AG04450 (cell line): ENCODE results near the gene TMEM140. TPM values are rescaled to one million over a fixed set of nuclear protein-coding genes. Genes with fewer than 3 reads are reported as not detected.

Experiments used
- CTCF ChIA-PET: fragments of 300-600, 350-600 bp; formaldehyde crosslinking; extraction: SDS; loops from one replicate; lab custom pipeline; 2022; ENCODE audit warnings: antibody characterized with exemption, inconsistent platforms; lab: Charles Lee
- POLR2A ChIA-PET: fragments of 350-600 bp; formaldehyde crosslinking; extraction: SDS; loops from one replicate; lab custom pipeline; 2021; ENCODE audit warnings: antibody characterized with exemption, inconsistent platforms; lab: Yijun Ruan, JAX
- DNase-seq: peaks from one replicate; pipeline ENCODE4 v3.0.0-alpha.2; 2011; ENCODE audit warnings: low read depth, low spot score
- H3K27ac ChIP-seq: one replicate; pipeline ENCODE4 v1.5.1; 2012; ENCODE audit warnings: low read depth, low read length, control low read depth
- H3K27me3 ChIP-seq: one replicate; pipeline ENCODE4 v1.6.0; 2012; ENCODE audit warnings: low read length; ENCODE audit not compliant: control insufficient read depth, insufficient read depth
- H3K4me3 ChIP-seq: 2 replicates; pipeline ENCODE4 v1.5.1; 2011; ENCODE audit warnings: mild to moderate bottlenecking, low read depth, low read length, control low read depth
- H3K9me3 ChIP-seq: 2 replicates; pipeline ENCODE4 v1.5.1; 2012; ENCODE audit warnings: low read length; ENCODE audit not compliant: control insufficient read depth, insufficient read depth
- polyA plus RNA-seq: library from polyadenylated mRNA; depleted of rRNA; stranded (reverse); fragments of >200 nt; gene quantifications from 2 replicates; pipeline ENCODE4 v1.2.3, GENCODE V29; 2011
- TF ChIP-seq, protein P1 (sequence below): IDR thresholded peaks from 2 replicates; pipeline ENCODE4 v1.5.1; 2011; ENCODE audit warnings: low read depth, low read length, control low read depth, inconsistent platforms

The TMEM140 gene
- polyA plus RNA-seq, 1 experiment: 1.0 TPM

DNA sequence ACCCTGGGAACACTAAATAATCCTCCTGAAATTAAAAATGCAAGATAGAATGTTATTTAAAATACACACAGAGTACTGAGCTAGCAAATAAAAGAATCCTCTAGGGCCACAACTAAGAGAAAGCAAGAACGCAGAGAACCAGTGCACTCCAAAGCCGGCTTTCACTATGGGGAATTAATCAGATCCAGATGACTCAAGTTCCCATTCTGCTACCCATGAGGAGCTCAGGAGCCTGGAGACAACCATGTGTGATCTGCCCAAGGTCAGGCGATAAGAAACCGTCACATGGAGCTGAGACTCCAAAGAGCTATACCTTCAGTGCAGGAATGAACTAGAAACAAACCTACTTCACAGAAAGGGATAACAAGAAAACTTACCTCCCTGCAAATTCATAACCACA is 42.1 kb downstream of the TMEM140 start:
- Histone ChIP-seq H3K27ac (no peak overlapping the region), H3K27me3 (no peaks in the 10 kb centered on the region), H3K9me3 (no peaks in the 10 kb centered on the region), H3K4me3 (no peak overlapping the region)
- CTCF ChIA-PET: no interaction called here
- no peak for DNase-seq
- POLR2A ChIA-PET: no interaction called here
- TF ChIP-seq, protein P1, sequence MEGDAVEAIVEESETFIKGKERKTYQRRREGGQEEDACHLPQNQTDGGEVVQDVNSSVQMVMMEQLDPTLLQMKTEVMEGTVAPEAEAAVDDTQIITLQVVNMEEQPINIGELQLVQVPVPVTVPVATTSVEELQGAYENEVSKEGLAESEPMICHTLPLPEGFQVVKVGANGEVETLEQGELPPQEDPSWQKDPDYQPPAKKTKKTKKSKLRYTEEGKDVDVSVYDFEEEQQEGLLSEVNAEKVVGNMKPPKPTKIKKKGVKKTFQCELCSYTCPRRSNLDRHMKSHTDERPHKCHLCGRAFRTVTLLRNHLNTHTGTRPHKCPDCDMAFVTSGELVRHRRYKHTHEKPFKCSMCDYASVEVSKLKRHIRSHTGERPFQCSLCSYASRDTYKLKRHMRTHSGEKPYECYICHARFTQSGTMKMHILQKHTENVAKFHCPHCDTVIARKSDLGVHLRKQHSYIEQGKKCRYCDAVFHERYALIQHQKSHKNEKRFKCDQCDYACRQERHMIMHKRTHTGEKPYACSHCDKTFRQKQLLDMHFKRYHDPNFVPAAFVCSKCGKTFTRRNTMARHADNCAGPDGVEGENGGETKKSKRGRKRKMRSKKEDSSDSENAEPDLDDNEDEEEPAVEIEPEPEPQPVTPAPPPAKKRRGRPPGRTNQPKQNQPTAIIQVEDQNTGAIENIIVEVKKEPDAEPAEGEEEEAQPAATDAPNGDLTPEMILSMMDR: no peak

- CTCF ChIA-PET: no interaction called here
- POLR2A ChIA-PET: no interaction called here
- H3K27me3 ChIP-seq: no peaks in the 10 kb centered on the region
Measured at GRCh38 chr7:135190703-135191102, 42.8 kb downstream of the TMEM140 start.

DNA sequence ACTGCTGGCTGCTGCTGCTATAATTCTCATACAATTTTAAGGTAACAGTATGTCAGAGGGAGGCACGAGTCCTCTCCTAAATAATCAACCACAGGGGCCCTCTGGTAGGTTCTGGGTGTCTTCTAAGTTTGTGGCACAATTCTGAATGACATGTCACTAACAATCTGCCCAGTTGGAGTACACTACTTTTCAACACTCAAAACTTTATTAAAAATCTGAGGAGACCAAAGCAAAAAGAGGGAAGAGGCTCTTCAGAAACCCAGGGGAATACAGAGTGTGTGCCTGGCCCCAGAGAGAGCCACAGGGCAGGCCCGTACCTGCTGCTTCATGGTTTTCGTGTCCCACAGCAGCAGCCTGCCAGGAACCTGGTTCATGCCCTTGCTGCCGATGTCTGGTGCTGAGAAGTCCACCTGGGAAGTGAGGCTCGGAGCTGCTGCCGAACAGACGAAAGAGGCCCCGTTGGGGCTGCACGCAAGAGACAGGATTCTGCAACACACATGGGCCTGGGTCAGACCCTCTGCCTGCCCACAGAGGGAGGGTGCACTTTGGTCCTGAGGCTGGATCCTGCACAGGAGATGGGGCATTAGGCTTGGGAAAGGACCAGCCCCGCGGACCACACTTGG is 45.2 kb downstream of the TMEM140 start:
- DNase-seq: no peak
- Histone ChIP-seq H3K9me3 (no peaks in the 10 kb centered on the region), H3K27me3 (no peaks in the 10 kb centered on the region), H3K27ac (peak overlapping the region; percentile 73), H3K4me3 (no peak overlapping the region)
- POLR2A ChIA-PET: interaction anchor here (0.9 kb wide), 1 partner anchor 19 kb away, joined by 4 read pairs; the partner anchor contains the start of gene WDR91
- CTCF ChIA-PET: interaction anchor here (1.6 kb wide), 1 partner anchor 12 kb away, joined by 4 read pairs; no protein-coding TSS in a partner anchor
- TF ChIP-seq, protein P1: no peak

More at GRCh38 chr7:135190703-135191102, 42.8 kb downstream of the TMEM140 start:
- DNase-seq: no peak
- Histone ChIP-seq H3K9me3 (no peaks in the 10 kb centered on the region), H3K27ac (no peak overlapping the region), H3K4me3 (no peak overlapping the region)
- TF ChIP-seq, protein P1: no peak

- H3K27ac ChIP-seq: peak overlapping the region; percentile 78
Measured at GRCh38 chr7:135193615-135194081, 45.8 kb downstream of the TMEM140 start.

More at GRCh38 chr7:135193615-135194081, 45.8 kb downstream of the TMEM140 start:
- Histone ChIP-seq H3K27me3 (no peaks in the 10 kb centered on the region), H3K4me3 (no peak overlapping the region), H3K9me3 (no peaks in the 10 kb centered on the region)
- CTCF ChIA-PET: interaction anchor here (0.6 kb wide), 1 partner anchor 41 kb away, joined by 3 read pairs; no protein-coding TSS in a partner anchor
- peak; percentile 85 for DNase-seq
- POLR2A ChIA-PET: interaction anchor here (0.7 to 1.1 kb wide), 4 partner anchors 10 to 33 kb away, joined by 3 to 4 read pairs (median 4); partner anchors contain the start of gene WDR91
- TF ChIP-seq, protein P1: no peak
